Measurements from ENCODE around the gene LHX4. TPM values are rescaled to one million over a fixed set of nuclear protein-coding genes. Genes with fewer than 3 reads are reported as not detected.

The LHX4 gene
- total and polyA plus RNA-seq, 2 of the 13 experiments (the other 11 are each of a cell fraction or from before 2014, with no cell fraction given) = 0.03 to 0.07 TPM

DNA sequence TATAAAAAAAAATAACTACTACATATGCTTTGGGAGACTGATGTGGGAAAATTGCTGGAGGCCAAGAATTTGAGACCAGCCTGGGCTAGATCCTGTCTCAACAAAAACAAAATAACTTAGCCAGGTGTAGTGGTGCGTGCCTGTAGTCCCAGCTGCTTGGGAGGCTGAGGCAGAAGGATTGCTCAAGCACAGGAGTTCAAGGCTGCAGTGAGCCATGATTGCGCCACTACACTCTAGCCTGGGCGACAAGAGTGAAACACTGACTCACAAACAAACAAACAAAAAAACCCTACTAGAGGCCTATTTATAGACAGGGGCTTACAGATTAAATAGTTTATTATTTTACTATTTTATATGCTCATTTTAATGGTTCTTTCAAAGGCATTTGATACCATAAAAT is 80.0 kb downstream of the LHX4 start (continued):
- no peak for TF ChIP-seq TBX2 (CRISPR knock-in tag; IDR thresholded peaks at IDR 0.05; ENCODE audit: borderline replicate concordance)
- TF ChIP-seq KLF13 (CRISPR knock-in tag; IDR thresholded peaks at IDR 0.05) = no peak
- no peak for TF ChIP-seq MYNN (CRISPR knock-in tag; IDR thresholded peaks at IDR 0.05; ENCODE audit: low read depth)
- TF ChIP-seq, protein P1, sequence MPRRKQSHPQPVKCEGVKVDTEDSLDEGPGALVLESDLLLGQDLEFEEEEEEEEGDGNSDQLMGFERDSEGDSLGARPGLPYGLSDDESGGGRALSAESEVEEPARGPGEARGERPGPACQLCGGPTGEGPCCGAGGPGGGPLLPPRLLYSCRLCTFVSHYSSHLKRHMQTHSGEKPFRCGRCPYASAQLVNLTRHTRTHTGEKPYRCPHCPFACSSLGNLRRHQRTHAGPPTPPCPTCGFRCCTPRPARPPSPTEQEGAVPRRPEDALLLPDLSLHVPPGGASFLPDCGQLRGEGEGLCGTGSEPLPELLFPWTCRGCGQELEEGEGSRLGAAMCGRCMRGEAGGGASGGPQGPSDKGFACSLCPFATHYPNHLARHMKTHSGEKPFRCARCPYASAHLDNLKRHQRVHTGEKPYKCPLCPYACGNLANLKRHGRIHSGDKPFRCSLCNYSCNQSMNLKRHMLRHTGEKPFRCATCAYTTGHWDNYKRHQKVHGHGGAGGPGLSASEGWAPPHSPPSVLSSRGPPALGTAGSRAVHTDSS (CRISPR knock-in tag; conservative IDR thresholded peaks at IDR 0.05) = no peak
- no peak for TF ChIP-seq ZNF432 (CRISPR knock-in tag; IDR thresholded peaks at IDR 0.05; ENCODE audit: borderline replicate concordance)
- no peak for TF ChIP-seq GATA4 (IDR thresholded peaks at IDR 0.05; ENCODE audit: borderline replicate concordance, low read depth)
- TF ChIP-seq, protein P2, sequence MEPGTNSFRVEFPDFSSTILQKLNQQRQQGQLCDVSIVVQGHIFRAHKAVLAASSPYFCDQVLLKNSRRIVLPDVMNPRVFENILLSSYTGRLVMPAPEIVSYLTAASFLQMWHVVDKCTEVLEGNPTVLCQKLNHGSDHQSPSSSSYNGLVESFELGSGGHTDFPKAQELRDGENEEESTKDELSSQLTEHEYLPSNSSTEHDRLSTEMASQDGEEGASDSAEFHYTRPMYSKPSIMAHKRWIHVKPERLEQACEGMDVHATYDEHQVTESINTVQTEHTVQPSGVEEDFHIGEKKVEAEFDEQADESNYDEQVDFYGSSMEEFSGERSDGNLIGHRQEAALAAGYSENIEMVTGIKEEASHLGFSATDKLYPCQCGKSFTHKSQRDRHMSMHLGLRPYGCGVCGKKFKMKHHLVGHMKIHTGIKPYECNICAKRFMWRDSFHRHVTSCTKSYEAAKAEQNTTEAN (CRISPR knock-in tag; conservative IDR thresholded peaks at IDR 0.05) = no peak
- TF ChIP-seq ZNF770 (CRISPR knock-in tag; IDR thresholded peaks at IDR 0.05) = peak; percentile 61; the same call in 1 of the 2 replicates
- TF ChIP-seq MYC (CRISPR knock-in tag; IDR thresholded peaks at IDR 0.05; ENCODE audit: borderline replicate concordance) = no peak
- no peak for TF ChIP-seq ZHX2 (IDR thresholded peaks at IDR 0.05; ENCODE audit: low read depth)
- TF ChIP-seq ZHX2 (CRISPR knock-in tag; IDR thresholded peaks at IDR 0.05; ENCODE audit: borderline replicate concordance) = no peak
- no peak for TF ChIP-seq HCFC1 (IDR thresholded peaks at IDR 0.05; ENCODE audit: low read depth, low read length)
- TF ChIP-seq ARID3A (IDR thresholded peaks at IDR 0.05; ENCODE audit: low read depth, low read length) = no peak
- TF ChIP-seq, protein P3, sequence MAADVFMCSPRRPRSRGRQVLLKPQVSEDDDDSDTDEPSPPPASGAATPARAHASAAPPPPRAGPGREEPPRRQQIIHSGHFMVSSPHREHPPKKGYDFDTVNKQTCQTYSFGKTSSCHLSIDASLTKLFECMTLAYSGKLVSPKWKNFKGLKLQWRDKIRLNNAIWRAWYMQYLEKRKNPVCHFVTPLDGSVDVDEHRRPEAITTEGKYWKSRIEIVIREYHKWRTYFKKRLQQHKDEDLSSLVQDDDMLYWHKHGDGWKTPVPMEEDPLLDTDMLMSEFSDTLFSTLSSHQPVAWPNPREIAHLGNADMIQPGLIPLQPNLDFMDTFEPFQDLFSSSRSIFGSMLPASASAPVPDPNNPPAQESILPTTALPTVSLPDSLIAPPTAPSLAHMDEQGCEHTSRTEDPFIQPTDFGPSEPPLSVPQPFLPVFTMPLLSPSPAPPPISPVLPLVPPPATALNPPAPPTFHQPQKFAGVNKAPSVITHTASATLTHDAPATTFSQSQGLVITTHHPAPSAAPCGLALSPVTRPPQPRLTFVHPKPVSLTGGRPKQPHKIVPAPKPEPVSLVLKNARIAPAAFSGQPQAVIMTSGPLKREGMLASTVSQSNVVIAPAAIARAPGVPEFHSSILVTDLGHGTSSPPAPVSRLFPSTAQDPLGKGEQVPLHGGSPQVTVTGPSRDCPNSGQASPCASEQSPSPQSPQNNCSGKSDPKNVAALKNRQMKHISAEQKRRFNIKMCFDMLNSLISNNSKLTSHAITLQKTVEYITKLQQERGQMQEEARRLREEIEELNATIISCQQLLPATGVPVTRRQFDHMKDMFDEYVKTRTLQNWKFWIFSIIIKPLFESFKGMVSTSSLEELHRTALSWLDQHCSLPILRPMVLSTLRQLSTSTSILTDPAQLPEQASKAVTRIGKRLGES (CRISPR knock-in tag; IDR thresholded peaks at IDR 0.05; ENCODE audit: borderline replicate concordance) = no peak
